NCI-H82 (cell line): ENCODE data around the gene CYP3A5.

Experiments
- DNase-seq: peaks from one replicate; lab custom pipeline; 2025; lab: John Stamatoyannopoulos, UW

CYP3A5 gene

GRCh38 chr7:99615989-99616358 is 63.8 kb downstream of the CYP3A5 start:
- DNase-seq: no peak

GRCh38 chr7:99614495-99614894 is 65.3 kb downstream of the CYP3A5 start:
- DNase-seq: no peak

- no peak for DNase-seq
These were observed 72.2 kb downstream of the CYP3A5 start for GRCh38 chr7:99607548-99607947.

GRCh38 chr7:99606531-99606930 is 73.3 kb downstream of the CYP3A5 start:
- no peak for DNase-seq

- no peak for DNase-seq
These were observed 74.3 kb downstream of the CYP3A5 start for GRCh38 chr7:99605527-99605926.

- DNase-seq: no peak
These were observed 78.0 kb downstream of the CYP3A5 start for GRCh38 chr7:99601656-99602310.

- no peak for DNase-seq
These were observed 80.0 kb downstream of the CYP3A5 start for GRCh38 chr7:99599836-99600235.
